ENCODE results near the gene CAMTA1.
A peak's percentile ranks its signal among the peaks of the same experiment; 100 is the strongest.

CAMTA1 gene

GRCh38 chr1:7070389-7071029 is 285.3 kb downstream of the CAMTA1 start:
- H3K4me3 ChIP-seq (ENCODE audit: control insufficient read depth, low read depth, low read length): peak overlapping the region; percentile 43
- DNase-seq (ENCODE audit: low read depth): peak; percentile 23
- peak; percentile 96 for TF ChIP-seq CTCF (IDR thresholded peaks at IDR 0.05; ENCODE audit: control insufficient read depth, insufficient read depth, low read depth, low read length, missing control alignments)

- no peak for TF ChIP-seq CTCF (IDR thresholded peaks at IDR 0.05; ENCODE audit: control insufficient read depth, insufficient read depth, low read depth, low read length, missing control alignments)
- no peak for DNase-seq (ENCODE audit: low read depth)
- no peak overlapping the region for H3K4me3 ChIP-seq (ENCODE audit: control insufficient read depth, low read depth, low read length)
Observed at GRCh38 chr1:7076117-7076516, 290.9 kb downstream of the CAMTA1 start.

- H3K4me3 ChIP-seq (ENCODE audit: control insufficient read depth, low read depth, low read length): no peak overlapping the region
- DNase-seq (ENCODE audit: low read depth): no peak
- no peak for TF ChIP-seq CTCF (IDR thresholded peaks at IDR 0.05; ENCODE audit: control insufficient read depth, insufficient read depth, low read depth, low read length, missing control alignments)
Observed at GRCh38 chr1:7076572-7076971, 291.3 kb downstream of the CAMTA1 start.

GRCh38 chr1:7077136-7077535 is 291.9 kb downstream of the CAMTA1 start:
- no peak for DNase-seq (ENCODE audit: low read depth)
- TF ChIP-seq CTCF (IDR thresholded peaks at IDR 0.05; ENCODE audit: control insufficient read depth, insufficient read depth, low read depth, low read length, missing control alignments): no peak
- H3K4me3 ChIP-seq (ENCODE audit: control insufficient read depth, low read depth, low read length): no peak overlapping the region

GRCh38 chr1:7077970-7078369 is 292.7 kb downstream of the CAMTA1 start:
- TF ChIP-seq CTCF (IDR thresholded peaks at IDR 0.05; ENCODE audit: control insufficient read depth, insufficient read depth, low read depth, low read length, missing control alignments): no peak
- no peak for DNase-seq (ENCODE audit: low read depth)

GRCh38 chr1:7079637-7080036 is 294.4 kb downstream of the CAMTA1 start:
- no peak for DNase-seq (ENCODE audit: low read depth)
- no peak for TF ChIP-seq CTCF (IDR thresholded peaks at IDR 0.05; ENCODE audit: control insufficient read depth, insufficient read depth, low read depth, low read length, missing control alignments)
- no peak overlapping the region for H3K4me3 ChIP-seq (ENCODE audit: control insufficient read depth, low read depth, low read length)

More at GRCh38 chr1:7077970-7078369, 292.7 kb downstream of the CAMTA1 start:
- no peak overlapping the region for H3K4me3 ChIP-seq (ENCODE audit: control insufficient read depth, low read depth, low read length)

Data from AG09309 (cell line).